K562 (cell line): ENCODE data around the gene IL31. TPM values are rescaled to one million over a fixed set of nuclear protein-coding genes. Genes with fewer than 3 reads are reported as not detected.

Source experiments
- ATAC-seq: fragments of 200-7000 bp; cut with Tn5 transposase; 3 replicates; pipeline ENCODE4 v1.9.1; 2020; ENCODE audit warnings: moderate library complexity
- BruUV-seq: library from RNA; stranded (reverse); fragments of 400-500 nt; replicated peaks from 2 replicates; lab custom pipeline; 2021; lab: Mats Ljungman, UMichigan
- CTCF ChIA-PET: fragments of 300-600 bp; formaldehyde crosslinking; extraction: SDS; loops from one replicate; lab custom pipeline; 2021; ENCODE audit warnings: low intra/inter-chr PET ratio; lab: Yijun Ruan, JAX
- POLR2A ChIA-PET: fragments of 300-600, 350-650 bp; sonication (Branson Sonifier 250); formaldehyde crosslinking; extraction: SDS; loops from one replicate; lab custom pipeline; 2021; ENCODE audit warnings: antibody characterized with exemption, inconsistent platforms; lab: Yijun Ruan, JAX
- DNase-seq, 4 experiments: peaks; one replicate each; pipeline versions ENCODE4 v3.0.0 to v3.0.0-alpha.2; 2011 to 2018; ENCODE audit warnings: low spot score in 3 of 4, mixed read lengths in 3 of 4; ENCODE audit errors: extremely low read depth in 1 of 4
- FAIRE-seq: peaks from 2 replicates; lab custom pipeline; 2011; peaks lifted over from hg19 to GRCh38; lab: Jason Lieb, UNC
- H2AFZ ChIP-seq: 2 replicates; pipeline ENCODE4 v1.6.0; 2011; ENCODE audit warnings: low read depth, low read length, control low read depth, inconsistent platforms
- H3K27ac ChIP-seq: fragments of 200-600 bp; 3 replicates; pipeline ENCODE4 v1.8.0; 2011; ENCODE audit warnings: low read depth, mild to moderate bottlenecking, control low read depth, inconsistent platforms, low read length, moderate library complexity, mixed read lengths; ENCODE audit errors: extremely low read depth
- H3K27me3 ChIP-seq, 2 experiments: fragments of 300-600 bp in 1 of 2; 2 replicates in 1 of 2; 3 replicates in 1 of 2; pipeline versions ENCODE4 v1.6.0 to v1.8.0; 2011; ENCODE audit warnings: inconsistent platforms in 2 of 2, low read length in 2 of 2, mild to moderate bottlenecking in 1 of 2, mixed read lengths in 1 of 2, moderate library complexity in 1 of 2; ENCODE audit not compliant: control insufficient read depth in 2 of 2, insufficient read depth in 2 of 2
- H3K36me3 ChIP-seq: fragments of 300-600 bp; 3 replicates; pipeline ENCODE4 v1.8.0; 2011; ENCODE audit warnings: mild to moderate bottlenecking, low read length, inconsistent platforms; ENCODE audit not compliant: control insufficient read depth, insufficient read depth
- H3K4me1 ChIP-seq, 2 experiments: fragments of 200-600 bp in 1 of 2; replicated peaks in 1 of 2; 2 replicates in 1 of 2; 3 replicates in 1 of 2; pipeline versions ENCODE4 v1.5.1 to v1.8.0; 2011; ENCODE audit warnings: inconsistent platforms in 2 of 2, low read length in 2 of 2, mild to moderate bottlenecking in 1 of 2, mixed read lengths in 1 of 2, moderate library complexity in 1 of 2; ENCODE audit not compliant: control insufficient read depth in 2 of 2, insufficient read depth in 2 of 2
- H3K4me2 ChIP-seq: 2 replicates; pipeline ENCODE4 v1.6.1; 2011; ENCODE audit warnings: low read length, control low read depth, inconsistent platforms, mixed read lengths; ENCODE audit not compliant: insufficient read depth
- H3K4me3 ChIP-seq: fragments of 200-600 bp; sonication (generic), shearing (Covaris generic); 2 replicates; pipeline ENCODE4 v1.5.1; 2016; ENCODE audit warnings: control low read depth, inconsistent platforms
- H3K79me2 ChIP-seq: fragments of 200-600 bp; 3 replicates; pipeline ENCODE4 v1.8.0; 2011; ENCODE audit warnings: low read length, inconsistent platforms; ENCODE audit not compliant: control insufficient read depth, insufficient read depth
- H3K9ac ChIP-seq, 2 experiments: 2 replicates each; pipeline versions ENCODE4 v1.6.0 to v1.6.1; 2011; ENCODE audit warnings: low read depth in 2 of 2, low read length in 2 of 2, control low read depth in 1 of 2, inconsistent platforms in 1 of 2, mild to moderate bottlenecking in 1 of 2, mixed read lengths in 1 of 2; ENCODE audit not compliant: insufficient read depth in 1 of 2
- H3K9me1 ChIP-seq: one replicate; pipeline ENCODE4 v1.6.0; 2011; ENCODE audit warnings: inconsistent platforms, mild to moderate bottlenecking, low read length, moderate library complexity; ENCODE audit not compliant: control insufficient read depth, insufficient read depth
- H3K9me3 ChIP-seq: replicated peaks from 2 replicates; pipeline ENCODE4 v1.5.1; 2011; ENCODE audit warnings: low read depth, low read length, inconsistent platforms; ENCODE audit not compliant: control insufficient read depth, insufficient read depth
- H4K20me1 ChIP-seq: replicated peaks from 2 replicates; pipeline ENCODE4 v1.6.1; 2011; ENCODE audit warnings: low read length, inconsistent platforms, mixed read lengths; ENCODE audit not compliant: control insufficient read depth, insufficient read depth
- ELF1 ChIP-seq: fragments of 200-800 bp; sonication (Bioruptor generic); IDR thresholded peaks from 2 replicates; pipeline ENCODE4 v1.6.1; 2016; ENCODE audit warnings: missing genetic modification characterization, missing compliant biosample characterization
- ELK1 ChIP-seq: sonication (generic); formaldehyde crosslinking; IDR thresholded peaks from 2 replicates; pipeline ENCODE4 v1.8.1; 2022; ENCODE audit warnings: missing genetic modification reagents
- HOXB6 ChIP-seq: fragments of 250-450 bp; sonication (Bioruptor Pico); IDR thresholded peaks from 2 replicates; pipeline ENCODE4 v1.5.1; 2022; ENCODE audit warnings: mild to moderate bottlenecking, borderline replicate concordance
- JUN ChIP-seq, 2 experiments: sonication (generic) in 1 of 2; formaldehyde crosslinking in 1 of 2; IDR thresholded peaks; 2 replicates each; pipeline versions ENCODE4 v1.6.1 to v1.8.0; 2012 to 2022; ENCODE audit warnings: borderline replicate concordance in 2 of 2, mild to moderate bottlenecking in 2 of 2, improper control_type of control experiment in 1 of 2, low read depth in 1 of 2, low read length in 1 of 2, missing genetic modification reagents in 1 of 2
- JUND ChIP-seq, 2 experiments: IDR thresholded peaks; 2 replicates in 1 of 2; 3 replicates in 1 of 2; pipeline ENCODE4 v1.6.1; 2011; ENCODE audit warnings: borderline replicate concordance in 2 of 2, low read depth in 2 of 2, low read length in 2 of 2, improper control_type of control experiment in 1 of 2, missing biosample characterization in 1 of 2, missing genetic modification characterization in 1 of 2, missing genetic modification reagents in 1 of 2
- L3MBTL2 ChIP-seq: fragments of 450-650 bp; IDR thresholded peaks from 2 replicates; pipeline ENCODE4 v1.6.1; 2016; ENCODE audit warnings: mild to moderate bottlenecking, moderate library complexity
- MAZ ChIP-seq, 2 experiments: fragments of 450-650 bp in 1 of 2; sonication (generic) in 1 of 2; formaldehyde crosslinking; IDR thresholded peaks in 1 of 2; conservative IDR thresholded peaks in 1 of 2; 2 replicates each; pipeline versions ENCODE4 v1.4.0 to v1.5.0; 2020; ENCODE audit warnings: mild to moderate bottlenecking in 1 of 2, missing genetic modification reagents in 1 of 2
- PCBP2 ChIP-seq: fragments of 200-400 bp; formaldehyde crosslinking; IDR thresholded peaks from 2 replicates; pipeline ENCODE4 v1.6.1; 2018; ENCODE audit warnings: low read length, low read depth, mild to moderate bottlenecking, moderate library complexity; ENCODE audit not compliant: poor library complexity, severe bottlenecking
- RCOR1 ChIP-seq, 2 experiments: IDR thresholded peaks; 2 replicates each; pipeline ENCODE4 v1.6.1; 2012; ENCODE audit warnings: low read depth in 2 of 2, low read length in 2 of 2, borderline replicate concordance in 1 of 2, improper control_type of control experiment in 1 of 2
- SMARCE1 ChIP-seq: fragments of 450-650 bp; IDR thresholded peaks from 2 replicates; pipeline ENCODE4 v1.7.1; 2016; ENCODE audit warnings: mild to moderate bottlenecking
- STAG1 ChIP-seq: sonication (generic); formaldehyde crosslinking; IDR thresholded peaks from 2 replicates; pipeline ENCODE4 v1.5.0; 2020; ENCODE audit warnings: missing genetic modification reagents, borderline replicate concordance
- TFAM ChIP-seq: fragments of 250-450 bp; sonication (Bioruptor Pico); conservative IDR thresholded peaks from 2 replicates; pipeline ENCODE4 v1.5.0; 2021; ENCODE audit warnings: mild to moderate bottlenecking, moderate library complexity
- TFAP4 ChIP-seq: sonication (generic); formaldehyde crosslinking; IDR thresholded peaks from 2 replicates; pipeline ENCODE4 v1.8.0; 2022; ENCODE audit warnings: missing genetic modification reagents, mild to moderate bottlenecking, moderate library complexity, borderline replicate concordance
- ZC3H4 ChIP-seq: sonication (generic); formaldehyde crosslinking; IDR thresholded peaks from 2 replicates; pipeline ENCODE4 v1.9.0; 2021; ENCODE audit warnings: missing genetic modification reagents, borderline replicate concordance
- ZMIZ1 ChIP-seq, 2 experiments: fragments of 150-350 bp in 1 of 2; IDR thresholded peaks; 2 replicates each; pipeline ENCODE4 v1.6.1; 2012 to 2016; ENCODE audit warnings: low read depth in 2 of 2, low read length in 2 of 2, mild to moderate bottlenecking in 1 of 2, moderate library complexity in 1 of 2
- WGBS: fragments of 100-300 bp; shearing (Covaris generic); methylation state at CpG from one replicate; pipeline ENCODE4 v1.1.6; 2016; ENCODE audit warnings: low coverage, mixed read lengths; ENCODE audit not compliant: insufficient coverage; ENCODE audit errors: missing lambda C conversion rate; 5-methylcytosine and 5-hydroxymethylcytosine counted together
- in situ Hi-C: fragments of 300-500 bp; cut with MboI; formaldehyde crosslinking; loops from 4 replicates; pipeline ENCODE4 v1.15.0; 2018; ENCODE audit warnings: inconsistent platforms, mixed read lengths
- intact Hi-C: fragments of 100-400 bp; cut with micrococcal nuclease; formaldehyde crosslinking; loops from 2 replicates; pipeline ENCODE4 v1.14.2; 2022
- polyA plus RNA-seq, 8 experiments: library from polyadenylated mRNA; depleted of rRNA in 4 of 8; stranded (reverse) in 5 of 8; unstranded in 3 of 8; fragments of >200 nt; fragmentation: Nextera tagmentation in 2 of 8; fragmentation: Illumina TruSeq in 1 of 8; extraction: Ambion mirVana in 2 of 8; extraction: Trizol in 1 of 8; gene quantifications; 2 replicates each; pipeline versions ENCODE4 v1.2.1 to v1.2.3, GENCODE V29; 2011 to 2014; ENCODE audit warnings: inconsistent platforms in 1 of 8, missing spikeins in 1 of 8
- total RNA-seq, 7 experiments: library from RNA; depleted of rRNA in 6 of 7; stranded (reverse); fragments of >200 nt in 6 of 7; fragmentation: Illumina TruSeq in 2 of 7; extraction: Trizol in 2 of 7; gene quantifications; 2 replicates each; pipeline versions ENCODE4 v1.2.1 to v1.2.3, GENCODE V29; 2011 to 2021; ENCODE audit warnings: low replicate concordance in 1 of 7

The IL31 gene
- total and polyA plus RNA-seq, 9 of the 15 experiments (the other 6 are each of a cell fraction or from before 2014, with no cell fraction given) = not detected

GRCh38 chr12:122197612-122197966, 23.6 kb upstream of the IL31 start:
- WGBS = 15% methylated on average over 1 of the region's 1 CpG
- Histone ChIP-seq H3K9me3 (peaks cover 14% of the 10 kb centered on the region), H3K36me3 (no peaks in the 10 kb centered on the region), H3K4me1 (peaks cover 18 to 34% of the 10 kb centered on the region in 2 experiments), H3K27me3 (no peaks in the 10 kb centered on the region), H3K27ac (peak overlapping the region; percentile 93), H3K4me2 (peak overlapping the region; percentile 93), H2AFZ (peak overlapping the region; percentile 67), H3K9me1 (no peaks in the 10 kb centered on the region), H3K9ac (peak overlapping the region; percentile 83 to 86), H3K79me2 (no peaks in the 10 kb centered on the region), H4K20me1 (no peaks in the 10 kb centered on the region), H3K4me3 (peak overlapping the region; percentile 38)
- in situ Hi-C loops = no loop called here
- ChIA-PET CTCF (no interaction called here), POLR2A (interaction anchor here (0.6 kb wide), 1 partner anchor 147 kb away, joined by 3 read pairs; no protein-coding TSS in a partner anchor)
- BruUV-seq = no TSS peak
- DNase-seq (peak in 1 of 4 experiments; percentile 22), ATAC-seq (peak; percentile 32), FAIRE-seq (no peak)
- intact Hi-C loops = no loop called here
- TF ChIP-seq PCBP2 (no peak), TFAP4 (no peak), HOXB6 (CRISPR knock-in tag) (no peak), MAZ (CRISPR knock-in tag; conservative IDR thresholded peaks at IDR 0.05 in 1 of 2, IDR thresholded peaks at IDR 0.05 in 1 of 2) (0 out of 4 replicates have a peak, but pooled peaks of 1 of the 2 experiments have one; percentile 1), RCOR1 (IDR thresholded peaks at IDR 0.05; ENCODE audit: borderline replicate concordance in 1 of 2, low read depth in 2 of 2, low read length in 2 of 2) (no peak; a peak in 1 of 4 replicates), JUN (IDR thresholded peaks at IDR 0.05; ENCODE audit: borderline replicate concordance, low read depth, low read length) (peak; percentile 66), JUN (CRISPR knock-in tag; IDR thresholded peaks at IDR 0.05; ENCODE audit: borderline replicate concordance) (no peak), ELF1 (0 out of 2 replicates have a peak, but pooled peaks have one; percentile 12), STAG1 (CRISPR knock-in tag) (no peak), L3MBTL2 (0 out of 2 replicates have a peak, but pooled peaks have one; percentile 2), ZMIZ1 (IDR thresholded peaks at IDR 0.05; ENCODE audit: low read depth in 2 of 2, low read length in 2 of 2) (no peak), TFAM (CRISPR knock-in tag) (no peak), ELK1 (no peak), JUND (IDR thresholded peaks at IDR 0.05; ENCODE audit: borderline replicate concordance, low read depth, low read length) (peak; percentile 16; the same call in 1 of the 2 replicates), JUND (tag; IDR thresholded peaks at IDR 0.05; ENCODE audit: borderline replicate concordance, low read depth, low read length) (peak; percentile 58; the same call in 2 of the 3 replicates), ZC3H4 (CRISPR knock-in tag) (no peak), SMARCE1 (peak; percentile 10; the same call in 1 of the 2 replicates)
